Measurements from ENCODE around the gene CTXND1.

GRCh38 chr15:80217327-80217900, 34.6 kb downstream of the CTXND1 start:
- TF ChIP-seq POLR2AphosphoS5 (IDR thresholded peaks at IDR 0.05; ENCODE audit: low read depth, low read length): no peak
- no peak for TF ChIP-seq TAF7 (optimal IDR thresholded peaks at IDR 0.05; ENCODE audit: borderline replicate concordance, low read depth, low read length)
- no peak for TF ChIP-seq CHD2 (IDR thresholded peaks at IDR 0.05; ENCODE audit: low read length)
- TF ChIP-seq CTCF (IDR thresholded peaks at IDR 0.05; ENCODE audit: control extremely low read depth in 1 of 3, insufficient read depth in 1 of 3, low read depth in 1 of 3, low read length in 3 of 3): no peak
- no peak for TF ChIP-seq ATF3 (IDR thresholded peaks at IDR 0.05; ENCODE audit: insufficient read depth, low read depth, low read length)
- no peak for TF ChIP-seq YY1 (IDR thresholded peaks at IDR 0.05; ENCODE audit: low read depth, low read length)
- TF ChIP-seq JUND (IDR thresholded peaks at IDR 0.05; ENCODE audit: low read length): no peak
- no peak for TF ChIP-seq MAFK (IDR thresholded peaks at IDR 0.05; ENCODE audit: low read depth, low read length)
- TF ChIP-seq KDM1A (IDR thresholded peaks at IDR 0.05; ENCODE audit: borderline replicate concordance, low read length): no peak
- no peak for TF ChIP-seq TAF1 (IDR thresholded peaks at IDR 0.05; ENCODE audit: low read depth, low read length)
- no peak for TF ChIP-seq HDAC2 (IDR thresholded peaks at IDR 0.05; ENCODE audit: borderline replicate concordance in 1 of 2, low read depth in 2 of 2, low read length in 2 of 2)
- no peak for TF ChIP-seq PHF8 (conservative IDR thresholded peaks at IDR 0.05; ENCODE audit: low read depth, low read length)
- TF ChIP-seq EGR1 (IDR thresholded peaks at IDR 0.05; ENCODE audit: borderline replicate concordance, low read depth, low read length): no peak
- TF ChIP-seq POLR2A (IDR thresholded peaks at IDR 0.05; ENCODE audit: control extremely low read depth in 1 of 2, low read depth in 2 of 2, low read length in 2 of 2): no peak

Measured in H1 (cell line).